Ovary (tissue), 9 donors: Measurements from ENCODE around the gene BBS9. TPM values are rescaled to one million over a fixed set of nuclear protein-coding genes. Genes with fewer than 3 reads are reported as not detected.

ENCODE experiments used
- DNase-seq, 5 donors: peaks; one replicate each; pipeline ENCODE4 v3.0.0-alpha.2; 2019 to 2020
- H3K27ac ChIP-seq, 2 donors: fragments of 200-600 bp; one replicate each; pipeline versions ENCODE4 v1.5.1 to v1.8.0; 2019 to 2022
- H3K27me3 ChIP-seq: fragments of 200-600 bp; one replicate; pipeline ENCODE4 v1.8.0; 2022
- H3K36me3 ChIP-seq: fragments of 200-600 bp; sonication (generic); one replicate; pipeline ENCODE4 v1.5.1; 2019
- H3K4me1 ChIP-seq: one replicate; pipeline ENCODE4 v1.8.1; 2013; ENCODE audit warnings: mild to moderate bottlenecking, moderate library complexity; ENCODE audit not compliant: insufficient read depth
- H3K4me3 ChIP-seq: fragments of 200-600 bp; sonication (generic); one replicate; pipeline ENCODE4 v1.5.1; 2017
- H3K9me3 ChIP-seq, 2 donors: fragments of 200-600 bp in 1 of 2; sonication (generic) in 1 of 2; one replicate each; pipeline versions ENCODE4 v1.5.1 to v1.8.1; 2013 to 2019; ENCODE audit warnings: mild to moderate bottlenecking in 1 of 2, moderate library complexity in 1 of 2
- EP300 ChIP-seq: sonication (generic); formaldehyde crosslinking; IDR thresholded peaks from one replicate; pipeline ENCODE4 v1.6.1; 2017; ENCODE audit warnings: antibody characterized with exemption
- POLR2A ChIP-seq: fragments of 450-650 bp; IDR thresholded peaks from one replicate; pipeline ENCODE4 v1.6.1; 2017; ENCODE audit warnings: antibody characterized with exemption, mild to moderate bottlenecking, moderate library complexity
- WGBS, 3 donors: extraction: QIAGEN DNeasy Blood & Tissue Kit in 1 of 3; methylation state at CpG; one replicate each; pipeline versions ENCODE4 v1.1.5 to v1.1.7; 2013 to 2017; 5-methylcytosine and 5-hydroxymethylcytosine counted together
- intact Hi-C, 4 donors: fragments of 100-400 bp; cut with DNase I; formaldehyde crosslinking; loops; one replicate each; pipeline versions ENCODE4 v1.11.0 to v1.15.1; 2022 to 2023
- polyA plus RNA-seq, 2 donors: library from polyadenylated mRNA; stranded (reverse); fragments of 200-250 nt in 1 of 2; fragments of 350-450 nt in 1 of 2; fragmentation: Illumina TruSeq in 1 of 2; extraction: RNeasy Lipid Tissue Mini Kit (QIAGEN cat#74804) in 1 of 2; gene quantifications; one replicate each; pipeline ENCODE4 v1.2.3, GENCODE V29; 2013 to 2014
- total RNA-seq, 7 donors: library from RNA; depleted of rRNA in 2 of 7; stranded (reverse); fragments of >200 nt in 2 of 7; fragmentation: NEBNext Ultra II Directional in 3 of 7; extraction: Animal tissue kit (Norgen Biotek cat#: 25700) in 3 of 7; gene quantifications; one replicate each; pipeline versions ENCODE4 v1.1.0 to v1.2.4, GENCODE V29; 2016 to 2023
- TF ChIP-seq, protein P1 (sequence below), 3 donors: fragments of 450-650 bp in 2 of 3; fragments of 200-600 bp in 1 of 3; IDR thresholded peaks; one replicate each; pipeline versions ENCODE4 v1.5.1 to v1.8.0; 2016 to 2022; ENCODE audit warnings: antibody characterized with exemption in 3 of 3, mild to moderate bottlenecking in 1 of 3
- donor health status: DM: no; HTN: no; CAD: no; lungs with moderate emphysema.
- donor health status: DM: no; HTN: no; CAD: no.
- donor health status: Bipolar disorder and iron deficiency.
- donor health status: DM: yes; HTN: yes; CAD: no.
- donor health status: DM: no; HTN: no; CAD: no.
- donor health status: DM: yes; HTN: yes; CAD: no.

The BBS9 gene
- total and polyA plus RNA-seq, 9 donors: 8.1 to 42.0 (median 29.7) TPM

- Histone ChIP-seq H3K4me3 (no peak overlapping the region), H3K27ac (no peak overlapping the region), H3K27me3 (no peaks in the 10 kb centered on the region), H3K9me3 (no peaks in the 10 kb centered on the region), H3K4me1 (peaks cover 3% of the 10 kb centered on the region), H3K36me3 (no peaks in the 10 kb centered on the region)
- WGBS, 3 donors: 97 to 99% (median 98%) methylated on average over 4 of the region's 4 CpGs
- no peak for DNase-seq
- intact Hi-C loops: no loop called here
- TF ChIP-seq EP300 (no peak), POLR2A (no peak)
- TF ChIP-seq, protein P1, sequence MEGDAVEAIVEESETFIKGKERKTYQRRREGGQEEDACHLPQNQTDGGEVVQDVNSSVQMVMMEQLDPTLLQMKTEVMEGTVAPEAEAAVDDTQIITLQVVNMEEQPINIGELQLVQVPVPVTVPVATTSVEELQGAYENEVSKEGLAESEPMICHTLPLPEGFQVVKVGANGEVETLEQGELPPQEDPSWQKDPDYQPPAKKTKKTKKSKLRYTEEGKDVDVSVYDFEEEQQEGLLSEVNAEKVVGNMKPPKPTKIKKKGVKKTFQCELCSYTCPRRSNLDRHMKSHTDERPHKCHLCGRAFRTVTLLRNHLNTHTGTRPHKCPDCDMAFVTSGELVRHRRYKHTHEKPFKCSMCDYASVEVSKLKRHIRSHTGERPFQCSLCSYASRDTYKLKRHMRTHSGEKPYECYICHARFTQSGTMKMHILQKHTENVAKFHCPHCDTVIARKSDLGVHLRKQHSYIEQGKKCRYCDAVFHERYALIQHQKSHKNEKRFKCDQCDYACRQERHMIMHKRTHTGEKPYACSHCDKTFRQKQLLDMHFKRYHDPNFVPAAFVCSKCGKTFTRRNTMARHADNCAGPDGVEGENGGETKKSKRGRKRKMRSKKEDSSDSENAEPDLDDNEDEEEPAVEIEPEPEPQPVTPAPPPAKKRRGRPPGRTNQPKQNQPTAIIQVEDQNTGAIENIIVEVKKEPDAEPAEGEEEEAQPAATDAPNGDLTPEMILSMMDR (IDR thresholded peaks at IDR 0.05): no peak
Measured at GRCh38 chr7:33531888-33532287, 402.5 kb downstream of the BBS9 start.

GRCh38 chr7:33534833-33535232 is 405.5 kb downstream of the BBS9 start:
- WGBS, 3 donors: 34 to 61% (median 58%) methylated on average over 1 of the region's 1 CpG
- H3K4me1 ChIP-seq: peaks cover 3% of the 10 kb centered on the region
- DNase-seq: no peak
- TF ChIP-seq EP300 (no peak), POLR2A (no peak)
- TF ChIP-seq, protein P1 (IDR thresholded peaks at IDR 0.05): no peak
- no peak overlapping the region for H3K27ac ChIP-seq
- H3K27me3 ChIP-seq: no peaks in the 10 kb centered on the region
- H3K9me3 ChIP-seq: no peaks in the 10 kb centered on the region
- intact Hi-C loops: no loop called here
- H3K4me3 ChIP-seq: no peak overlapping the region
- no peaks in the 10 kb centered on the region for H3K36me3 ChIP-seq

DNA sequence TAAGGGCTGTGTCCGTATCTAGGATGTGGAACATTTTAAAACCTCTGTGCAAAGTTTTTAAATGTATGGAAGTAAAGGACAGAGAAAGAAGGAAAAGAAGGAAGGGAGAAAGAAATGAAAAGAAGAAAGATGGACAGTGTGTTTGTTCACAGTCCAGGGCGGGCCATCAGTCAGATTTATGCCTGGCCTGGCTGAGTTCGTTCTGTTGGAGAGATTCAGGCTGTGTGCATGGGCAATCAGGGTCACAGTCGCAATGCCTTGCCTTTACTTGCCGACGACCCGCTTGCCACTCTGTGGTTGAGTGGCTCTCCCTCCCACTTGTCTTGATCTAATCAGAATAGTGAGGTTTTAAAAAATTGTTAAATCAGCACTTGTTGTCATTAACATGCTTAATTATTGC is 406.6 kb downstream of the BBS9 start:
- no peaks in the 10 kb centered on the region for H3K27me3 ChIP-seq
- H3K9me3 ChIP-seq: no peaks in the 10 kb centered on the region
- no peak for DNase-seq
- H3K4me1 ChIP-seq: peaks cover 3% of the 10 kb centered on the region
- intact Hi-C loops: no loop called here
- WGBS, 3 donors: 80 to 95% (median 89%) methylated on average over 7 of the region's 7 CpGs
- TF ChIP-seq EP300 (no peak), POLR2A (no peak)
- TF ChIP-seq, protein P1 (IDR thresholded peaks at IDR 0.05): no peak
- H3K4me3 ChIP-seq: no peak overlapping the region
- H3K27ac ChIP-seq: no peak overlapping the region
- no peaks in the 10 kb centered on the region for H3K36me3 ChIP-seq

DNA sequence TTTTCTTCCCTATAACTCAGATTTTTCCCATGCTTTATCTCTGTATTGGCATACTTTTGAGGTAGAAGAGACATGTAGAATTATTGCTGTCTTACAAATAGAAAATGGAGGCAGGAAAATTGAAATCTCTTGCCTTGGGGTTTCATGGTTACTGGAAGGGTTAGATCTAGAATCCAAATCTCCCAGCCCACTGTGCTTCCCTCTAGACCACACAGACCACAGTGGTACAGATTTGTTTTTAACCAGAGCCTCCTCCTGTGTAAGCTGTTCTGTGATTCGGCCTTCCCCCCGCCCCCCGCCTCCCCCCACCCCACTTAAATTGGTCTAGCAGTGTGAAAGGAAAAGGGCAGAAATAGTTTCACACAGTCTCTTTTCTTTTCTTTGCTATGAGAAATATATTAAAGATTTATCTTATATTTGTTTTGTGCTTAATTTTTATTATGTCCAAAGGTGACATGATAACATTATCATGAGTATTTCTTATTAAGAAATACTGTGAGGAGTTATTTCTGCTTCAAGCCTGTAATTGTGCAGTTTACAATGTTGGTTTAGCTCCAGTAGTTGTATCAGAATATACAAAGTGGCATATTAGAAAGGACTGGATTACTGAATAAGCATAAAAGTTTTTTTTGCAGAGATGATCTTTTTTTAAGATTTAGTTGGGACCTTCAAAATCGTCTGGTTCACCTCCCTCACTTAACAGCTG is 407.2 kb downstream of the BBS9 start:
- H3K36me3 ChIP-seq: no peaks in the 10 kb centered on the region
- WGBS, 3 donors: 26 to 55% (median 29%) methylated on average over 4 of the region's 4 CpGs
- H3K27me3 ChIP-seq: no peaks in the 10 kb centered on the region
- peaks cover 3% of the 10 kb centered on the region for H3K4me1 ChIP-seq
- no peak overlapping the region for H3K27ac ChIP-seq
- no peak overlapping the region for H3K4me3 ChIP-seq
- no peak for DNase-seq
- intact Hi-C loops: no loop called here
- no peak for TF ChIP-seq POLR2A
- H3K9me3 ChIP-seq: no peaks in the 10 kb centered on the region

DNA sequence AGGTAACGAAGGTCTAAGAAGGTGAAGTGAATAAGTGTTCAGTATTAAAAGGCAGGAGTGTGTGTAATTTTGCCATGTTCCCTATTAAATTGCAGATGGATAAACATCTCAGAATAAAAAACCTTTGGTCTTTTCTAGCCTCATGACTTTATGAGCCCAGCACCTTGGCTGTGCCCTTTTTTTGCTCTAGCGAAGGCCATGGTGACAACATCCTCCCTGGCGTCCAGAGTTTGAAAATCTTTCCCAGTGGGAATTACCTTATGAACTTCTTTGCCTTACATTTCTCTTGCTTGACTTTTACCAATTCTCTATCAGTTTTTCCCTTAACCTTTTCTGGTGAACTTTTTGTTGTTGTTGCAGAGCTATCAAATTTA is 407.7 kb downstream of the BBS9 start:
- 91 to 99% (median 95%) methylated on average over 3 of the region's 3 CpGs for WGBS, 3 donors
- Histone ChIP-seq H3K4me1 (peaks cover 3% of the 10 kb centered on the region), H3K27me3 (no peaks in the 10 kb centered on the region), H3K9me3 (no peaks in the 10 kb centered on the region), H3K4me3 (no peak overlapping the region), H3K36me3 (no peaks in the 10 kb centered on the region), H3K27ac (no peak overlapping the region)
- intact Hi-C loops: no loop called here
- TF ChIP-seq EP300: no peak
- no peak for TF ChIP-seq POLR2A
- TF ChIP-seq, protein P1 (IDR thresholded peaks at IDR 0.05): no peak
- no peak for DNase-seq
